Panc1 (cell line): ENCODE data around the gene GNAS. TPM values are rescaled to one million over a fixed set of nuclear protein-coding genes. Genes with fewer than 3 reads are reported as not detected.

Experiments used
- ATAC-seq: fragments of 200-7000 bp; cut with Tn5 transposase; 2 replicates; pipeline ENCODE4 v1.9.1; 2020; ENCODE audit warnings: mild to moderate bottlenecking, moderate library complexity
- BruUV-seq: library from RNA; stranded (reverse); fragments of 400-500 nt; replicated peaks from 2 replicates; lab custom pipeline; 2021; lab: Mats Ljungman, UMichigan
- CTCF ChIA-PET: fragments of 300-600 bp; sonication (Branson Sonifier 250); formaldehyde crosslinking; loops from one replicate; lab custom pipeline; 2022; ENCODE audit warnings: antibody characterized with exemption; lab: Charles Lee
- POLR2A ChIA-PET: fragments of 300-600 bp; sonication (Branson Sonifier 250); formaldehyde crosslinking; loops from one replicate; lab custom pipeline; 2022; ENCODE audit warnings: antibody characterized with exemption; lab: Charles Lee
- DNase-seq: peaks from one replicate; pipeline ENCODE4 v3.0.0-alpha.2; 2010; ENCODE audit warnings: low read depth, low spot score
- H3K27ac ChIP-seq: 2 replicates; pipeline ENCODE4 v1.5.1; 2011; ENCODE audit warnings: mild to moderate bottlenecking, low read length, inconsistent platforms
- H3K27me3 ChIP-seq: fragments of 200-500 bp; sonication (Bioruptor generic); 2 replicates; pipeline ENCODE4 v1.6.0; 2014; ENCODE audit warnings: low read length, inconsistent platforms; ENCODE audit not compliant: control insufficient read depth, insufficient read depth
- H3K36me3 ChIP-seq: fragments of 200-500 bp; sonication (Bioruptor generic); 2 replicates; pipeline ENCODE4 v1.5.1; 2014; ENCODE audit warnings: inconsistent platforms, mild to moderate bottlenecking, low read length, moderate library complexity; ENCODE audit not compliant: control insufficient read depth, insufficient read depth
- H3K4me1 ChIP-seq: 2 replicates; pipeline ENCODE4 v1.5.1; 2011; ENCODE audit warnings: inconsistent platforms, mild to moderate bottlenecking, low read length, moderate library complexity; ENCODE audit not compliant: control insufficient read depth, insufficient read depth
- H3K4me3 ChIP-seq, 2 experiments: 2 replicates each; pipeline ENCODE4 v1.5.1; 2011 to 2012; ENCODE audit warnings: low read depth in 2 of 2, low read length in 2 of 2, mild to moderate bottlenecking in 2 of 2, inconsistent platforms in 1 of 2, moderate library complexity in 1 of 2
- H3K9me3 ChIP-seq: fragments of 200-500 bp; sonication (Bioruptor generic); 2 replicates; pipeline ENCODE4 v1.5.1; 2014; ENCODE audit warnings: low read depth, mild to moderate bottlenecking, inconsistent platforms, low read length, moderate library complexity; ENCODE audit not compliant: control insufficient read depth, insufficient read depth
- POLR2AphosphoS5 ChIP-seq: IDR thresholded peaks from 2 replicates; pipeline ENCODE4 v1.6.1; 2012; ENCODE audit warnings: mild to moderate bottlenecking, low read depth, low read length, moderate library complexity
- SIN3A ChIP-seq: IDR thresholded peaks from 2 replicates; pipeline ENCODE4 v1.6.1; 2012; ENCODE audit warnings: low read depth, mild to moderate bottlenecking, low read length, moderate library complexity, borderline replicate concordance; ENCODE audit not compliant: insufficient read depth
- TCF7L2 ChIP-seq: IDR thresholded peaks from 2 replicates; pipeline ENCODE4 v1.6.1; 2011; ENCODE audit warnings: mild to moderate bottlenecking, low read depth, low read length, inconsistent platforms
- in situ Hi-C: cut with HindIII; loops from 2 replicates; pipeline ENCODE4 v1.10.0; 2016; ENCODE audit warnings: low sequenced_read_pairs, low pct_unique_long_range_greater_than_20kb
- intact Hi-C: fragments of 100-400 bp; cut with micrococcal nuclease; formaldehyde crosslinking; loops from one replicate; pipeline ENCODE4 v1.10.0; 2022; ENCODE audit not compliant: unreplicated experiment
- total RNA-seq: library from RNA; stranded (reverse); gene quantifications from one replicate; pipeline ENCODE4 v1.2.1, GENCODE V29; 2021; ENCODE audit not compliant: unreplicated experiment
- TF ChIP-seq, protein P1 (sequence below): fragments of 450-650 bp; IDR thresholded peaks from 2 replicates; pipeline ENCODE4 v1.5.1; 2017; ENCODE audit warnings: mild to moderate bottlenecking
- TF ChIP-seq, protein P2 (sequence below), 2 experiments: IDR thresholded peaks; 2 replicates each; pipeline ENCODE4 v1.6.1; 2011 to 2012; ENCODE audit warnings: low read depth in 2 of 2, control low read depth in 1 of 2, low read length in 1 of 2, mild to moderate bottlenecking in 1 of 2, moderate library complexity in 1 of 2; ENCODE audit not compliant: insufficient read depth in 1 of 2

GNAS gene
- total RNA-seq, 1 experiment from 2014 or later, result 756 TPM

DNA sequence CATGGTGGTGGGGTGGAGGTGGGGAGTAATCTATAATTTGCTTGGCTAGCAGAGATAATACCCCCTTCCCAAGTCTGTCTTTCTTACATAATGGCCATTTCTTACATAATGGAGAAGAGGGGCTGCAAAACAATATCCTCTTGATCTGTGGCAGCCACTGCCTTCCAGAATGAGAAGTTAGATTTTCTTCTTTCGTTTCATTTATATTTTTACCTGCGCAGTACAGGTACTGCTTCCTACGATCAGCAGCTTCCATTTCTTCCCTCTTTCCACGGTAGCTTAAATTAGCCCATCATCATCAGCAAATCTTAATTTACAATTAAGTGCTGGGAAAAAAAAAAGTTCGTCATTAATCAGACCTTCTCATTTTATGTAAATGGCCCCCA lies 30.2 kb downstream of the GNAS start:
- in situ Hi-C loops, result no loop called here
- ChIA-PET CTCF (no interaction called here), POLR2A (interaction anchor here (0.6 kb wide), 1 partner anchor 343 kb away, joined by 3 read pairs; no protein-coding TSS in a partner anchor)
- no peaks in the 10 kb centered on the region for H3K4me1 ChIP-seq
- no peaks in the 10 kb centered on the region for H3K9me3 ChIP-seq
- no peak for ATAC-seq
- H3K36me3 ChIP-seq, result no peaks in the 10 kb centered on the region; the same call in 1 of the 2 replicates
- H3K27ac ChIP-seq, result no peak overlapping the region
- TF ChIP-seq, protein P1, sequence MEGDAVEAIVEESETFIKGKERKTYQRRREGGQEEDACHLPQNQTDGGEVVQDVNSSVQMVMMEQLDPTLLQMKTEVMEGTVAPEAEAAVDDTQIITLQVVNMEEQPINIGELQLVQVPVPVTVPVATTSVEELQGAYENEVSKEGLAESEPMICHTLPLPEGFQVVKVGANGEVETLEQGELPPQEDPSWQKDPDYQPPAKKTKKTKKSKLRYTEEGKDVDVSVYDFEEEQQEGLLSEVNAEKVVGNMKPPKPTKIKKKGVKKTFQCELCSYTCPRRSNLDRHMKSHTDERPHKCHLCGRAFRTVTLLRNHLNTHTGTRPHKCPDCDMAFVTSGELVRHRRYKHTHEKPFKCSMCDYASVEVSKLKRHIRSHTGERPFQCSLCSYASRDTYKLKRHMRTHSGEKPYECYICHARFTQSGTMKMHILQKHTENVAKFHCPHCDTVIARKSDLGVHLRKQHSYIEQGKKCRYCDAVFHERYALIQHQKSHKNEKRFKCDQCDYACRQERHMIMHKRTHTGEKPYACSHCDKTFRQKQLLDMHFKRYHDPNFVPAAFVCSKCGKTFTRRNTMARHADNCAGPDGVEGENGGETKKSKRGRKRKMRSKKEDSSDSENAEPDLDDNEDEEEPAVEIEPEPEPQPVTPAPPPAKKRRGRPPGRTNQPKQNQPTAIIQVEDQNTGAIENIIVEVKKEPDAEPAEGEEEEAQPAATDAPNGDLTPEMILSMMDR, result no peak
- TF ChIP-seq SIN3A (no peak), TCF7L2 (no peak), POLR2AphosphoS5 (no peak)
- TF ChIP-seq, protein P2, sequence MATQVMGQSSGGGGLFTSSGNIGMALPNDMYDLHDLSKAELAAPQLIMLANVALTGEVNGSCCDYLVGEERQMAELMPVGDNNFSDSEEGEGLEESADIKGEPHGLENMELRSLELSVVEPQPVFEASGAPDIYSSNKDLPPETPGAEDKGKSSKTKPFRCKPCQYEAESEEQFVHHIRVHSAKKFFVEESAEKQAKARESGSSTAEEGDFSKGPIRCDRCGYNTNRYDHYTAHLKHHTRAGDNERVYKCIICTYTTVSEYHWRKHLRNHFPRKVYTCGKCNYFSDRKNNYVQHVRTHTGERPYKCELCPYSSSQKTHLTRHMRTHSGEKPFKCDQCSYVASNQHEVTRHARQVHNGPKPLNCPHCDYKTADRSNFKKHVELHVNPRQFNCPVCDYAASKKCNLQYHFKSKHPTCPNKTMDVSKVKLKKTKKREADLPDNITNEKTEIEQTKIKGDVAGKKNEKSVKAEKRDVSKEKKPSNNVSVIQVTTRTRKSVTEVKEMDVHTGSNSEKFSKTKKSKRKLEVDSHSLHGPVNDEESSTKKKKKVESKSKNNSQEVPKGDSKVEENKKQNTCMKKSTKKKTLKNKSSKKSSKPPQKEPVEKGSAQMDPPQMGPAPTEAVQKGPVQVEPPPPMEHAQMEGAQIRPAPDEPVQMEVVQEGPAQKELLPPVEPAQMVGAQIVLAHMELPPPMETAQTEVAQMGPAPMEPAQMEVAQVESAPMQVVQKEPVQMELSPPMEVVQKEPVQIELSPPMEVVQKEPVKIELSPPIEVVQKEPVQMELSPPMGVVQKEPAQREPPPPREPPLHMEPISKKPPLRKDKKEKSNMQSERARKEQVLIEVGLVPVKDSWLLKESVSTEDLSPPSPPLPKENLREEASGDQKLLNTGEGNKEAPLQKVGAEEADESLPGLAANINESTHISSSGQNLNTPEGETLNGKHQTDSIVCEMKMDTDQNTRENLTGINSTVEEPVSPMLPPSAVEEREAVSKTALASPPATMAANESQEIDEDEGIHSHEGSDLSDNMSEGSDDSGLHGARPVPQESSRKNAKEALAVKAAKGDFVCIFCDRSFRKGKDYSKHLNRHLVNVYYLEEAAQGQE (IDR thresholded peaks at IDR 0.05; ENCODE audit: insufficient read depth in 1 of 2, low read depth in 2 of 2, low read length in 1 of 2), result no peak
- BruUV-seq, result no TSS peak
- no peaks in the 10 kb centered on the region; the same call in 1 of the 2 replicates for H3K27me3 ChIP-seq
- intact Hi-C loops, result no loop called here
- DNase-seq, result no peak
- H3K4me3 ChIP-seq, result no peak overlapping the region

DNA sequence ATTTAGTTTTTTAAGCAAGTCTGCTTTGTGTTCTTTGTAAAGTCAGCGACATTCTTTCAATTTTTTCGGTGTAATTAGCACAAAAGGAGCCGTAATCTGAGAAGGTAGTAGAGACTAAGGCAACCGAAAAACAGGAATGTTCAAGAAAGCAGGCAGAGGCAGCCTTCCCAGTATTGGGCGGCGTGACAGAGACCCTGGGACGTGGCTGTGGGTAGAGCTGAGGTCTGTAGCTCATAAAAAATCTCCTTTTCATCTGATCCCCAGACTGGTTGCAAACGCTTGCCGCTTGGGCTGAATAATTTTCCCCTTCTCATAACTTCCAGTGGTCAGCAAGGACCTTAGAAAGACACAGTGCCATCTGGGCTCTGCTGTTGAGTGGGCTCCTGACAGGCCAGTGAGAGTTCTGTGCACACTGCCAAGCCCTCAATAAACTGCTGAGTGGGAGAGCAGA lies 30.8 kb downstream of the GNAS start:
- CTCF ChIA-PET, result no interaction called here
- H3K4me1 ChIP-seq, result no peaks in the 10 kb centered on the region
- TF ChIP-seq, protein P1, result no peak
- TF ChIP-seq, protein P2 (IDR thresholded peaks at IDR 0.05; ENCODE audit: insufficient read depth in 1 of 2, low read depth in 2 of 2, low read length in 1 of 2), result no peak
- TF ChIP-seq SIN3A (no peak), TCF7L2 (no peak), POLR2AphosphoS5 (no peak)
- no peaks in the 10 kb centered on the region for H3K9me3 ChIP-seq
- ATAC-seq (no peak), DNase-seq (no peak)
- H3K27ac ChIP-seq, result no peak overlapping the region
- H3K4me3 ChIP-seq, result no peak overlapping the region
- intact Hi-C loops, result no loop called here
- POLR2A ChIA-PET, result no interaction called here
- in situ Hi-C loops, result no loop called here
- H3K27me3 ChIP-seq, result no peaks in the 10 kb centered on the region; the same call in 1 of the 2 replicates
- no peaks in the 10 kb centered on the region; the same call in 1 of the 2 replicates for H3K36me3 ChIP-seq
- BruUV-seq, result no TSS peak
